ENCODE results near the gene HLA-C.

DNA sequence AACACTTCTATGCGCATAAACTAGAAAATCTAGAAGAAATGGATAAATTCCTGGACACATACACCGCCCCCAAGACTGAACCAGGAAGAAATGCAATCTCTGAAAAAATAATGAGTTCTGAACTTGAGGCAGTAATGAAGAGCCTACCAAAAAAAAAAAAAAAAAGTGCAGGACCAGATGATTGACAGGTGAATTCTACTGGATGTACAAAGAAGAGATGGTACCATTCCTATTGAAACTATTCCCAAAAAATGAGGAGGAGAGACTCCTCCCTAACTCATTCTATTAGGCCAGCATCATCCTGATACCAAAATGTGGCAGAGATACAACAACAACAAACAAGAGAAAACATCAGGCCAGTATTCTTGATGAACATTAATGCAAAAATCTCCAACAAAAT, 22.7 kb downstream of the HLA-C start:
- TF ChIP-seq EZH2 (IDR thresholded peaks at IDR 0.05; ENCODE audit: insufficient read depth, poor library complexity, severe bottlenecking), result no peak
- no peak for TF ChIP-seq EZH2phosphoT487 (IDR thresholded peaks at IDR 0.05; ENCODE audit: insufficient read depth, low read depth)

Data from GM23248 (cell line).